HG02885 (cell line): ENCODE results near the gene LDLRAP1.

Experiments
- ATAC-seq: cut with Tn5 transposase; IDR thresholded peaks from one replicate; pipeline ENCODE4 v1.9.1; 2021; ENCODE audit warnings: mild to moderate bottlenecking; ENCODE audit not compliant: unreplicated experiment, poor library complexity

LDLRAP1 gene

GRCh38 chr1:25522031-25522655, 21.3 kb upstream of the LDLRAP1 start:
- no peak for ATAC-seq

DNA sequence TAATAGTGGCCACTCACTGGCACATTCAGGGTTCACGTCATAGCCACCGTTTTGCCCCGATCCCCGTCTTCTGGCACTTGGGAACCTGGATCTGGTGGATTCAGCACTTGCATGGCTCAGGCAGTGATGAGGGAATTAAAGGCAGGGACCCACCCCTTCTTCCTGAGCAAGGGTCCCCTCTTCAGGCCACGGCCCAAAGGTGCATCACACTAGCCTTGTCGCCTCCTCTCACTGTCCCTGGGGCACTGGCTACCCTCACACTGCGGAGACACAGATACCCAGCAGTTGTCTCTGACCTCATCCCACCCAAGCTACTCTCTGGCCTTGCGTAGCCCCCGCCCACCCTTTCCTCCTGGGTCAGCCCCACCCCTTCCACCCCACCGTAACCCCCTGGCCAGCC, 19.9 kb upstream of the LDLRAP1 start:
- no peak for ATAC-seq

GRCh38 chr1:25524568-25525360, 18.6 kb upstream of the LDLRAP1 start:
- ATAC-seq: no peak

- ATAC-seq: no peak
These were observed 18.1 kb upstream of the LDLRAP1 start for GRCh38 chr1:25525361-25525688.

DNA sequence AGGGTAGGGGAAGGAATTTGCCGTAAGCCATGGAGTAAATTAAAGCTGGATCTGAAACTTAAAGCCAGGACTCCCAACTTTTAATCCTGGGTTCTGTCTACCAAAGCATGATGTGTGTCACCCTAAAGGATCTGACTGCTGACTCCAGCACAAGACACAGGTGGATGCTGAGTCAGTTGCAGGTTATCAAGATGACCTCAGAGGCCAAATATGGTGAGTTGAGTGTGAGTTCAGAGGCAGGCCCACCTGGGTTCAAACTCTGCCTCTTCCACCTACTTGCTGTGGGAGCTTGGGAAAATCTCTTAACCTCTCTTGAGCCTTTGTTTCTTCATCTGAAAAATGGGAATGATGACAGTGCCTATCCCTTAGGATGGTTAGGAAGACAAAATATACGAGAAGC, 16.7 kb upstream of the LDLRAP1 start:
- ATAC-seq: no peak

DNA sequence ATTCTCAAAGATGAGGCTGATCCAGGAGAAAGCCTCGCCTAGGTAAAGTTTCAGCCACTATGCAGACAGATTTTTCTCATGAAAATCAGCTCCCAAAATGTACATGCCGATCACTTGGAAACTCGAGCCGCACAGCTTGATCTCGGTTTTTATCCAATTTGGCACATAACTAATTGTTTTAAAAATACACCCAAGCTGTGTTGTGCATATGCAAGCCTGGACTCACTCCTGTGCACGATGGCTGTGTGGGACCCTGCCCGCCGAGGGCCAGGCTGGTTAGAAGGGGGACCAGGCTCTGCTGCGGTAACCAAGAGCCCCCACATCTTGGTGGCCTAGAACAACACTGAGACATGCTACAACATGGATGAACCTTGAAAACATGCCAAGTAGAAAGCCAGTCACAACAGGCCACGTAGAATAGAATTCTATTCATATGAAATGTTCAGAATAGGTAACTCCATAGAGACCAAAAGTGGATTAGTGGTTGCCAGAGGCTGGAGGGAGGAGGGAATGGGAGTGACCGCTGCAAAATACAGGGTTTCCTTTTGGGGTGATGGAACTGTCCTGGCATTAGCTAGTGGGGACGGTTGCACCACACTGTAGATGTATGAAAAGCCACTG, 16.1 kb upstream of the LDLRAP1 start:
- ATAC-seq: no peak

DNA sequence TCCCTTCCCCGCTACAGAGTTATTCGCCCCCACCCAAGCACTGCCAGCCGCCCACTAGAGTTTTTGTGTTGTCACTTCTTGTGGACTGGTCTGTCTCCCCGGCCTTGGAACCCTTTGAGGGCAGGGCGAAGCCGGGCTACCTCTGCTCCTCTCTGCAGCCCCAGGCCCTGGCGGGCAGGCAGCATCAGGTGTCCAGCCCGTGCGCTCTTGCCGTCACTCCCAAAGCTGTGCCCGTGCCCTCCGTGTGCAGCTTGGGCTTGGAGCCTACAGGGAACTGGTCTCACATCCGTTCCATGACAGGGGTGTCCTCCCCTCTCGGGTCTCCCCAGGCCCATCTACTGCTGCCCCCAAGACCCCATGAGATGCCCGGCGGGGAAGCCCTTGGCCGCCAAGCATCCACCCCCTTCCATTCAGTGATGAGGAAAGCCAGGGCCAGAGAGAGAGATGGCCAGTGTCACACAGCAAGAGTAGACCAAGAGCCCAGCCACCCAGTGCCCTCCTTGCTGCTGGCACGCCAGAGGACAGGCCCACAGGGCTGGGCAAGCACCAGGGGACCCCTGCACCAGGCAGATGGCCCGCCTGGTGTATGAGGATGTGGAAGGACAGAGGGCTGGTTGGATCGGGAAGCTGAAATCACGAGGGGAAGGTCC, 15.3 kb upstream of the LDLRAP1 start:
- no peak for ATAC-seq

- ATAC-seq: no peak
These were observed 14.4 kb upstream of the LDLRAP1 start for GRCh38 chr1:25528881-25529517.

DNA sequence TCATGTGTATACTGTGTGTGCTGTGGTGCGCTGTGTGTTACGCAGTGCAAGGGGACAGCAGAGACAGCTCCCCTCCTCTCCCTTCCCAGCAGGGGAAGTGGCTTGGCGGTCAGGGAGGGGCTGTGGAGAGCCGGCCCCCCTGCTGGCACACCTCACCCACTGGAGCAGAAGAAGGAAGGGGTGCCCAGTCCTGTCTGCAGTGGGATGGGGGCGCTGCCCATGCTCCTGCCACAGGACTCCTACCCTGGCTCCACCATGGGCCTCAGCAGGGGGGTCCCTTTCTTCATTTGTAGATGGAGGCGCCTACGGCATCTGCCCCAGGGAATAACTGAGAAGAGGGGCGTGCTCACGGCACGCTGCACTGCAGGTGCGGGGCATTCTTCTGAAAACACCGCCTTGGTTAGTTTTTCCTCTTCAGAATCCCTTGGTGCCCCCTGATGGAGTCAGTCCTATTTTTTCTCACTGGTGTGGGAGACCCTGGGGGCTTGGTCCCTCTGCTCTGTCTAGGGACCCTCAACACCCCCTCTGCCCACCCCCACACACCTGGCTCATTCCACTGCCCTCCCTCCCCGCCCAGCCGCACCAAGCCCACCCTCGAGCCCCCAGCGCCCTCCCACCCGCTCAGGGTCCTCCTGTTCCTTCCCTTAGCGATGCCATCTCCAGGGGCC, 13.8 kb upstream of the LDLRAP1 start:
- ATAC-seq: no peak

- ATAC-seq: no peak
These were observed 13.0 kb upstream of the LDLRAP1 start for GRCh38 chr1:25530186-25531081.

GRCh38 chr1:25531082-25531461, 12.3 kb upstream of the LDLRAP1 start:
- ATAC-seq: no peak

- no peak for ATAC-seq
These were observed 10.4 kb upstream of the LDLRAP1 start for GRCh38 chr1:25532970-25533369.

GRCh38 chr1:25533775-25534409, 9.5 kb upstream of the LDLRAP1 start:
- ATAC-seq: no peak

GRCh38 chr1:25534410-25534788, 9.0 kb upstream of the LDLRAP1 start:
- ATAC-seq: no peak

- ATAC-seq: no peak
These were observed 7.3 kb upstream of the LDLRAP1 start for GRCh38 chr1:25536124-25536523.

- no peak for ATAC-seq
These were observed 6.1 kb upstream of the LDLRAP1 start for GRCh38 chr1:25537153-25537831.

DNA sequence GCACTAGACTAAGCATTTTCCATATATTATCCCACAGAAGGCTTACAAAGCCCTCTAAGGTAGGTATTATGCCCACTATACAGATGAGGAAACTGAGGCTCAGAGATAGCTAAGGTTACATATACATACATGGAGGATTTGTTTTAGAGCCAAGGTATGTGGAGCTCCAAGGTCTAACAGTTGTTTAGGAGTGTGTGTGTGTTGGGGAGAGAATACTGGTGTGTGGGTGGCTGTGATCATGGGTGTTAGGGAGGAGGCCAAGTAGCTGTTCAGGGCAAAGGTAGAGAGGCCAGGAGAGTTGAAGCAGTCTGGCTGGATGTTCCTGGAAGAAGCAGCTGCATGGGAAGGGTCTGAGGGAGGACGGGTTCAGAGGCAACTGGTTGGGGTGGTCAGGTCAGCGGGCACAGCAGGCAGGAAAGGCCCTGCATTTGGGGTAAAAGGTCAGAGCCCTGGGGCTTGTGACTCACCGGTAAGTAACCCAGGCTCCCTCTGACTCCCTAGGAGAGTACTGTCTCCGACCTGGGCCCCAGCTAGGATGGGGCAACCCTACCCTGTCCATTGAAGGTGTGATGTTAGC, 5.1 kb upstream of the LDLRAP1 start:
- ATAC-seq: no peak

GRCh38 chr1:25540750-25541342, 2.6 kb upstream of the LDLRAP1 start:
- no peak for ATAC-seq
